HEK293 (cell line): ENCODE measurements around the gene DENND1A.

Experiments
- CTCF ChIA-PET: fragments of 350-600 bp; formaldehyde crosslinking; extraction: SDS; loops from one replicate; lab custom pipeline; 2021; ENCODE audit warnings: antibody characterized with exemption; lab: Yijun Ruan, JAX
- POLR2A ChIA-PET: fragments of 300-600 bp; formaldehyde crosslinking; extraction: SDS; loops from one replicate; lab custom pipeline; 2020; ENCODE audit warnings: antibody characterized with exemption, inconsistent platforms; lab: Yijun Ruan, JAX
- H3K27ac ChIP-seq: fragments of 200-500 bp; sonication (Bioruptor generic); 2 replicates; pipeline ENCODE4 v1.5.1; 2014; ENCODE audit warnings: low read depth, low read length, control low read depth, inconsistent platforms; ENCODE audit errors: extremely low read depth
- H3K36me3 ChIP-seq, 2 experiments: fragments of 200-500 bp in 1 of 2; sonication (Bioruptor generic) in 1 of 2; 1 replicate in 1 of 2; 2 replicates in 1 of 2; pipeline ENCODE4 v1.5.1; 2014 to 2017; ENCODE audit warnings: inconsistent platforms in 2 of 2, low read length in 2 of 2; ENCODE audit not compliant: control insufficient read depth in 2 of 2, insufficient read depth in 1 of 2
- H3K4me1 ChIP-seq: fragments of 200-500 bp; sonication (Bioruptor generic); 2 replicates; pipeline ENCODE4 v1.5.1; 2014; ENCODE audit warnings: mild to moderate bottlenecking, low read length, inconsistent platforms; ENCODE audit not compliant: control insufficient read depth, insufficient read depth
- H3K4me3 ChIP-seq: 2 replicates; pipeline ENCODE4 v1.5.1; 2011; ENCODE audit warnings: low read depth, mild to moderate bottlenecking, control low read depth, low read length, moderate library complexity
- H3K9me3 ChIP-seq: fragments of 200-500 bp; sonication (Bioruptor generic); 2 replicates; pipeline ENCODE4 v1.5.1; 2014; ENCODE audit warnings: low read depth, low read length, inconsistent platforms; ENCODE audit not compliant: control insufficient read depth, insufficient read depth
- BCL6B ChIP-seq: fragments of 450-650 bp; formaldehyde crosslinking; IDR thresholded peaks from 2 replicates; pipeline ENCODE4 v1.5.1; 2017; ENCODE audit warnings: missing biosample characterization, missing genetic modification characterization
- EGR2 ChIP-seq: fragments of 450-650 bp; formaldehyde crosslinking; IDR thresholded peaks from 2 replicates; pipeline ENCODE4 v1.5.1; 2016; ENCODE audit warnings: low read depth, missing biosample characterization, missing genetic modification characterization
- GLIS2 ChIP-seq: fragments of 450-650 bp; formaldehyde crosslinking; IDR thresholded peaks from 2 replicates; pipeline ENCODE4 v1.5.1; 2016; ENCODE audit warnings: missing biosample characterization, missing genetic modification characterization
- KLF7 ChIP-seq: fragments of 450-650 bp; formaldehyde crosslinking; IDR thresholded peaks from 2 replicates; pipeline ENCODE4 v1.5.1; 2016; ENCODE audit warnings: missing biosample characterization, missing genetic modification characterization, borderline replicate concordance
- MEIS1 ChIP-seq: sonication (generic); formaldehyde crosslinking; IDR thresholded peaks from 2 replicates; pipeline ENCODE4 v1.8.1; 2022; ENCODE audit warnings: missing genetic modification reagents, mild to moderate bottlenecking, borderline replicate concordance
- OSR2 ChIP-seq: fragments of 450-650 bp; formaldehyde crosslinking; IDR thresholded peaks from 2 replicates; pipeline ENCODE4 v1.5.1; 2016; ENCODE audit warnings: missing biosample characterization, missing genetic modification characterization
- PRDM10 ChIP-seq: fragments of 450-650 bp; formaldehyde crosslinking; IDR thresholded peaks from 2 replicates; pipeline ENCODE4 v1.5.1; 2016; ENCODE audit warnings: missing biosample characterization, missing genetic modification characterization
- REPIN1 ChIP-seq: fragments of 450-650 bp; formaldehyde crosslinking; IDR thresholded peaks from 2 replicates; pipeline ENCODE4 v1.5.1; 2017; ENCODE audit warnings: missing biosample characterization, missing genetic modification characterization, low read depth
- ZBTB21 ChIP-seq: fragments of 450-650 bp; formaldehyde crosslinking; IDR thresholded peaks from 2 replicates; pipeline ENCODE4 v1.5.1; 2017; ENCODE audit warnings: missing biosample characterization, missing genetic modification characterization
- ZFHX2 ChIP-seq: fragments of 450-650 bp; formaldehyde crosslinking; conservative IDR thresholded peaks from 2 replicates; pipeline ENCODE4 v1.5.1; 2016; ENCODE audit warnings: missing biosample characterization, missing genetic modification characterization
- ZIC2 ChIP-seq: fragments of 450-650 bp; formaldehyde crosslinking; IDR thresholded peaks from 2 replicates; pipeline ENCODE4 v1.5.1; 2016; ENCODE audit warnings: missing biosample characterization, missing genetic modification characterization
- ZNF121 ChIP-seq: fragments of 450-650 bp; formaldehyde crosslinking; IDR thresholded peaks from 2 replicates; pipeline ENCODE4 v1.5.1; 2016; ENCODE audit warnings: missing biosample characterization, missing genetic modification characterization
- ZNF221 ChIP-seq: fragments of 450-650 bp; formaldehyde crosslinking; IDR thresholded peaks from 2 replicates; pipeline ENCODE4 v1.5.1; 2017; ENCODE audit warnings: missing biosample characterization, missing genetic modification characterization, borderline replicate concordance
- ZNF26 ChIP-seq: fragments of 450-650 bp; formaldehyde crosslinking; IDR thresholded peaks from 2 replicates; pipeline ENCODE4 v1.5.1; 2016; ENCODE audit warnings: missing biosample characterization, missing genetic modification characterization
- ZNF404 ChIP-seq: fragments of 450-650 bp; formaldehyde crosslinking; IDR thresholded peaks from 2 replicates; pipeline ENCODE4 v1.5.1; 2017; ENCODE audit warnings: missing biosample characterization, missing genetic modification characterization
- ZNF423 ChIP-seq: fragments of 450-650 bp; formaldehyde crosslinking; IDR thresholded peaks from 2 replicates; pipeline ENCODE4 v1.5.1; 2016; ENCODE audit warnings: missing biosample characterization, missing genetic modification characterization
- ZNF433 ChIP-seq: fragments of 450-650 bp; formaldehyde crosslinking; IDR thresholded peaks from 2 replicates; pipeline ENCODE4 v1.5.1; 2016; ENCODE audit warnings: missing biosample characterization, missing genetic modification characterization, low read depth
- ZNF488 ChIP-seq: fragments of 450-650 bp; formaldehyde crosslinking; IDR thresholded peaks from 2 replicates; pipeline ENCODE4 v1.5.1; 2016; ENCODE audit warnings: missing biosample characterization, missing genetic modification characterization
- ZNF645 ChIP-seq: fragments of 450-650 bp; formaldehyde crosslinking; IDR thresholded peaks from 2 replicates; pipeline ENCODE4; 2016; ENCODE audit warnings: missing biosample characterization, missing genetic modification characterization
- ZNF660 ChIP-seq: fragments of 450-650 bp; IDR thresholded peaks from 2 replicates; pipeline ENCODE4 v1.5.1; 2018; ENCODE audit warnings: missing biosample characterization, mild to moderate bottlenecking, missing genetic modification characterization
- ZSCAN16 ChIP-seq: fragments of 450-650 bp; formaldehyde crosslinking; IDR thresholded peaks from 2 replicates; pipeline ENCODE4 v1.5.1; 2016; ENCODE audit warnings: missing biosample characterization, missing genetic modification characterization

The DENND1A gene

GRCh38 chr9:123655681-123656423 is 274.1 kb downstream of the DENND1A start (continued):
- TF ChIP-seq ZNF221 (tag by site-specific recombination) (no peak), ZNF433 (no peak), ZNF404 (tag by site-specific recombination) (no peak), PRDM10 (tag by site-specific recombination) (no peak), ZNF121 (no peak)

GRCh38 chr9:123654994-123655637 is 274.8 kb downstream of the DENND1A start:
- TF ChIP-seq BCL6B (tag by site-specific recombination): no peak
- TF ChIP-seq ZBTB21: no peak
- no peak for TF ChIP-seq ZNF660 (tag by site-specific recombination)
- TF ChIP-seq ZNF423: no peak
- no peak for TF ChIP-seq MEIS1 (CRISPR knock-in tag)
- no peak for TF ChIP-seq OSR2
- no peak for TF ChIP-seq REPIN1 (tag by site-specific recombination)
- no peak for TF ChIP-seq GLIS2
- TF ChIP-seq ZSCAN16: no peak
- Histone ChIP-seq H3K4me3 (no peak overlapping the region), H3K9me3 (no peaks in the 10 kb centered on the region), H3K27ac (no peak overlapping the region), H3K36me3 (no peaks in the 10 kb centered on the region), H3K4me1 (no peaks in the 10 kb centered on the region; the same call in 1 of the 2 replicates)
- CTCF ChIA-PET: no interaction called here
- POLR2A ChIA-PET: no interaction called here

GRCh38 chr9:123654218-123654993 is 275.5 kb downstream of the DENND1A start:
- Histone ChIP-seq H3K27ac (no peak overlapping the region), H3K9me3 (no peaks in the 10 kb centered on the region), H3K4me1 (no peaks in the 10 kb centered on the region; the same call in 1 of the 2 replicates), H3K36me3 (no peaks in the 10 kb centered on the region), H3K4me3 (no peak overlapping the region)
- CTCF ChIA-PET: no interaction called here
- TF ChIP-seq KLF7 (tag by site-specific recombination): no peak
- TF ChIP-seq ZNF645 (tag by site-specific recombination): no peak
- 0 out of 2 replicates have a peak, but pooled peaks have one; percentile 7 for TF ChIP-seq EGR2 (tag by site-specific recombination)
- peak; percentile 57 for TF ChIP-seq ZFHX2 (tag by site-specific recombination)
- TF ChIP-seq ZIC2 (tag by site-specific recombination): peak; percentile 23; the same call in 1 of the 2 replicates
- no peak for TF ChIP-seq ZNF26 (tag by site-specific recombination)
- TF ChIP-seq ZNF488 (tag by site-specific recombination): no peak
- POLR2A ChIA-PET: no interaction called here
